Measurements from ENCODE around the gene SLC34A2. TPM values are rescaled to one million over a fixed set of nuclear protein-coding genes. Genes with fewer than 3 reads are reported as not detected.

The SLC34A2 gene
- polyA plus RNA-seq, 1 donor, result 0.05 TPM

GRCh38 chr4:25722964-25723363 is 67.3 kb downstream of the SLC34A2 start:
- DNase-seq (ENCODE audit: low read depth), result no peak

GRCh38 chr4:25723409-25723808 is 67.8 kb downstream of the SLC34A2 start:
- no peak for DNase-seq (ENCODE audit: low read depth)

- DNase-seq (ENCODE audit: low read depth), result no peak
Measured at GRCh38 chr4:25725870-25726269, 70.2 kb downstream of the SLC34A2 start.

- DNase-seq (ENCODE audit: low read depth), result no peak
Measured at GRCh38 chr4:25727711-25728493, 72.3 kb downstream of the SLC34A2 start.

Other genes with a start within 250 kb of the SLC34A2 start
- gene SEL1L3, start 207.1 kb downstream of the SLC34A2 start, polyA plus RNA-seq (ENCODE audit: insufficient read length), result 16.3 TPM